ENCODE measurements around the gene IL31. TPM values are rescaled to one million over a fixed set of nuclear protein-coding genes. Genes with fewer than 3 reads are reported as not detected.

Gene IL31
- total RNA-seq, 3 donors from 2014 or later, result not detected

DNA sequence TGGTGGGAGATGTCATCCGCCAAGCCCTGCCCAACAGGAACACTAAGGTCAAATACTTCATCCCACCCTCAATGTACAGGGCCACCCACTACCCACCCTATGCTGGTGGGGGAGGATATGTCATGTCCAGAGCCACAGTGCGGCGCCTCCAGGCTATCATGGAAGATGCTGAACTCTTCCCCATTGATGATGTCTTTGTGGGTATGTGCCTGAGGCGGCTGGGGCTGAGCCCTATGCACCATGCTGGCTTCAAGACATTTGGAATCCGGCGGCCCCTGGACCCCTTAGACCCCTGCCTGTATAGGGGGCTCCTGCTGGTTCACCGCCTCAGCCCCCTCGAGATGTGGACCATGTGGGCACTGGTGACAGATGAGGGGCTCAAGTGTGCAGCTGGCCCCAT is 33.0 kb upstream of the IL31 start:
- Histone ChIP-seq H3K4me3 (no peak overlapping the region), H3K36me3 (ENCODE audit: low read depth) (no peaks in the 10 kb centered on the region), H3K9me3 (no peaks in the 10 kb centered on the region), H3K4me1 (ENCODE audit: low read depth) (peaks cover 5% of the 10 kb centered on the region)
- intact Hi-C loops (cut with DNase I, micrococcal nuclease), result no loop called here
- DNase-seq (no peak), ATAC-seq (no peak)
- TF ChIP-seq CTCF (IDR thresholded peaks at IDR 0.05), result no peak

GRCh38 chr12:122206111-122206881 is 32.3 kb upstream of the IL31 start:
- Histone ChIP-seq H3K9me3 (no peaks in the 10 kb centered on the region), H3K36me3 (ENCODE audit: low read depth) (no peaks in the 10 kb centered on the region), H3K4me3 (no peak overlapping the region), H3K4me1 (ENCODE audit: low read depth) (peaks cover 5% of the 10 kb centered on the region)
- intact Hi-C loops (cut with DNase I, micrococcal nuclease), result no loop called here
- TF ChIP-seq CTCF (IDR thresholded peaks at IDR 0.05), result no peak
- no peak for DNase-seq
- ATAC-seq, result no peak

GRCh38 chr12:122205053-122205925 is 31.3 kb upstream of the IL31 start:
- Histone ChIP-seq H3K4me1 (ENCODE audit: low read depth) (peaks cover 8% of the 10 kb centered on the region), H3K36me3 (ENCODE audit: low read depth) (no peaks in the 10 kb centered on the region), H3K4me3 (no peak overlapping the region), H3K9me3 (no peaks in the 10 kb centered on the region)
- no peak for TF ChIP-seq CTCF (IDR thresholded peaks at IDR 0.05)
- no peak for DNase-seq
- no peak for ATAC-seq
- intact Hi-C loops (cut with DNase I, micrococcal nuclease), result no loop called here

DNA sequence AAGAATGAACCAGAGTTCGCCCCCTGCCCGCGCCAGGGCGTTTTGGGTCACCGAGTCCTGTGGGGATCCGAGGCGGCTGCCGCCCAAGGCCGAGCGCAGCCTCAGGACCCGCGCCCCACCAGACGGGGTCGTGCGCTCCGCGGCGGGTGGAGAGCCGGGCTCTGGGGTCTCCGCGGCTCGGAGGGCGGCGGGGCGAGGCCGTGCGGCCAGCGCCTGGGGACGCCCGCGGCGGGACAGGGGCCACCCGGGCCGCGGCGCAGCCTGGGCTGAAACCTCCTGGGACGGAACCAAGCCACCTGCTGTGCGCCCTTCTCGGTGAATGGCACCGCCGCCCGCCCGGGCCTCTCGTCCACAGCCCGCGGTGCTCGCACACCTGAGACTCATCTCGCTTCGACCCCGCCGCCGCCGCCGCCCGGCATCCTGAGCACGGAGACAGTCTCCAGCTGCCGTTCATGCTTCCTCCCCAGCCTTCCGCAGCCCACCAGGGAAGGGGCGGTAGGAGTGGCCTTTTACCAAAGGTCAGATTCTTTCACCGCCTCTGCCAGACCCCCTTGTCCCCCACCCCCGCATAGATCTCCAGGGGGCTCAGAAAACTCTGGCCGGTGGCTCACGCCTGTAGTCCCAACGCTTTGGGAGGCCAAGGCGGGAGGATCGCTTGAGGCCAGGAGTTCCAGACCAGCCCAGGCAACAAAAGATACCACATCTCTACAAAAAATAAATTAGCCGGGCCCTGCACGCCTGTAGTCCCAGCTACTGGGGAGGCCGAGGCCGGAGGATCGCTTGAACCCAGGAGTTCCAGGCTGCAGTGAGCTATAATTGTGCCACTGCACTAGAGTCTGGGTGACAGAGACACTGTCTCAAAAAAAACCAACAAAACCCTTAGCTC is 30.4 kb upstream of the IL31 start:
- Histone ChIP-seq H3K4me1 (ENCODE audit: low read depth) (peaks cover 8% of the 10 kb centered on the region), H3K9me3 (no peaks in the 10 kb centered on the region), H3K4me3 (no peak overlapping the region), H3K36me3 (ENCODE audit: low read depth) (no peaks in the 10 kb centered on the region)
- DNase-seq, result no peak
- TF ChIP-seq CTCF (IDR thresholded peaks at IDR 0.05), result no peak
- peak; percentile 2 for ATAC-seq
- intact Hi-C loops (cut with DNase I, micrococcal nuclease), result no loop called here
